Subcutaneous adipose tissue (tissue), 4 donors: ENCODE results near the gene SHROOM3. TPM values are rescaled to one million over a fixed set of nuclear protein-coding genes. Genes with fewer than 3 reads are reported as not detected.

ENCODE experiments used
- CTCF ChIP-seq: fragments of 450-650 bp; IDR thresholded peaks from one replicate; pipeline ENCODE4 v1.5.1; 2016; ENCODE audit warnings: low read depth, mild to moderate bottlenecking, control low read depth, antibody characterized with exemption, moderate library complexity
- total RNA-seq, 4 donors: library from RNA; depleted of rRNA; stranded (reverse); fragments of >200 nt; gene quantifications; one replicate each; pipeline ENCODE4 v1.1.0, GENCODE V29; 2016

Gene SHROOM3
- total RNA-seq, 4 donors from 2014 or later, result 0.22 to 0.38 (median 0.33) TPM; not detected in 1

DNA sequence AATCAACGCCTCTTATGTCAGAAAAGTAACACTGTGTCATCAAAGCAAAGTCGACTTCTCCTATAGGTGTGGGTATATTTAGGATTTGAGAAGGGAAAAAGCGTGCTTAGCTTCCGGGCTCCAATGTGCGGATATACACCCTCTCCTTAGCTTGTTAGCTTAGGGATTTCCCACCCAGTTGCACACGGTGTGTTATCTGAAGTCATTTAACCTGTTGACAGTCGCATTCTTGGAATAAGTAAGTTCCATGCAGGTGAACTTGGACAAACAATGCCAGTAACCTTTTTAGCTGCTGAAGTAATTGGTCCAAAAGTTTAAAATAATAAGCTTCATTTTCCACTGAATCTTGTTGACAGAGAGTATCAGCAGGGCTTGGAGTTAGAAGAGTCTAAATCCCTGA lies 113.7 kb downstream of the SHROOM3 start:
- no peak for TF ChIP-seq CTCF

- TF ChIP-seq CTCF, result no peak
Measured at GRCh38 chr4:76549765-76550164, 114.7 kb downstream of the SHROOM3 start.

DNA sequence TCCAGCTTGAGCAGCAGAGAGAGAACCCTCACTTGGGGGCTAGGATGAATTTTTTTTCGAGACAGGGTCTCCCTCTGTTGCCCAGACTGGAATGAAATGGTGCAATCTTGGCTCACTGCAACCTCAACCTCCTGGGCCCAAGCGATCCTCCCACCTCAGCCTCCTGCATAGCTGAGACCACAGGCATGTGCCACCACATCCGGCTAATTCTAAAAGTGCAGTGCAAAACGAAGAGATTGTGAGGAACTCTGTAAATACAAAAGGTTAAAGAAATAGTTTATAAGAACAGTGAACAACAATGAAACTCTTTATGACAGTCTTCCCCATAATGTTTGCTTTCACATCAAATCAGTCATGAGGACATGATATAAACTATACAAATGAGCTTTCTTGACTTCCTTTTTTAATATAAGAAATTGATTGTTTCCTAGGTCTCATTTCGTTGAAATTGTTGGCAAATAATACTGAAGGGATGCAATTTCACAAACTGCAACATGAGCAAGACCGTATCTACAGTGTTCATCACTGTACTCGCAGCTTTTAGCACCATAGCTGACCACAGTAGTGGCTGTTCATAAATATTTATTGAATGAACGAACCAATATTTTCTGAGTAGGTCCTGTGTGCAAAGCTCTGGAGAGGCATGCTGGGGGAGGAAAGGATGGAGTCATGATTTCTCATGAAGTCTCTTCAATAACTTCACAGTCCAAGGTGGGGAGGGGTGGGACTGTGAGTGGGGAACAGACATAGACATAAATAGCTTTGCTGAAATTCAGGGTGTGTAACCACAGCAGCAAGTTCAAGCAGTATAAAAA lies 116.1 kb downstream of the SHROOM3 start:
- no peak for TF ChIP-seq CTCF

DNA sequence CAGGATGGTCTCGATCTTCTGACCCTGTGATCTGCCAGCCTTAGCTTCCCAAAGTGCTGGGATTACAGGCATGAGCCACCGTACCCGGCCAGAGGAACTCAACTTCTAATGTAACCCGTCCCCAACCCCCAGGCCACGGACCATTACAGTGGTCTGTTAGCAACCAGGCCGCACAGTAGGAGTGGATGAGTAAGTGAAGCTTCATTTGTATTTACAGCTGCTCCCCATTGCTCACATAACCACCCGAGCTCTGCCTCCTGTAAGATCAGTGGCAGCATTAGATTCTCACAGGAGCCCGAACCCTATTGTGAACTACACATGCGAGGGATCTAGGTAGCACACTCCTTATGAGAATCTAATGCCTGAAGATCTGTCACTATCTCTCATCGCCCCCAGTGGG lies 119.6 kb downstream of the SHROOM3 start:
- TF ChIP-seq CTCF, result no peak

DNA sequence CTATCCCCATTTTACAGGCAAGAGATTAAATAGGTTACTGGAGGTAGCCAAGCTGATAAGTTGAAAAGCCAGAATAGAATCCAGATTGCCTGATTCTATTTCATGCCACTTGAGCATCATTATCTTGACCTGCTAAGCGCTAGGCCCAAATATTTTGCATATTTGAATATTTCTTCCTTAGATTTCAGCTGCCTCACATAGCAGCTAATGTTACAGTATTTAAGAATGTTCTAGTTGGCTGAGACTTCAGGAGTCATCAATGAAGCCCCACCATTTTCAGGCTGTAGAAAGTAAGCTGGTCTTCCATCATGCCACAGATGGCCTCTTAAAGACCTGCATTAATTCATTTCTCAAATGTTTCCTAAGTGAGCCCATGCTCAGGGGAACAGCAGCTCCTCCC lies 121.4 kb downstream of the SHROOM3 start:
- no peak for TF ChIP-seq CTCF

GRCh38 chr4:76558396-76559235 lies 123.6 kb downstream of the SHROOM3 start:
- TF ChIP-seq CTCF, result no peak
